ENCODE measurements around the gene APOL4.
"Not testable (repeated sequence)": the region's sequence is repeated elsewhere in the genome, so short reads cannot be mapped to it uniquely, and the experiment has no call there.

Gene APOL4

DNA sequence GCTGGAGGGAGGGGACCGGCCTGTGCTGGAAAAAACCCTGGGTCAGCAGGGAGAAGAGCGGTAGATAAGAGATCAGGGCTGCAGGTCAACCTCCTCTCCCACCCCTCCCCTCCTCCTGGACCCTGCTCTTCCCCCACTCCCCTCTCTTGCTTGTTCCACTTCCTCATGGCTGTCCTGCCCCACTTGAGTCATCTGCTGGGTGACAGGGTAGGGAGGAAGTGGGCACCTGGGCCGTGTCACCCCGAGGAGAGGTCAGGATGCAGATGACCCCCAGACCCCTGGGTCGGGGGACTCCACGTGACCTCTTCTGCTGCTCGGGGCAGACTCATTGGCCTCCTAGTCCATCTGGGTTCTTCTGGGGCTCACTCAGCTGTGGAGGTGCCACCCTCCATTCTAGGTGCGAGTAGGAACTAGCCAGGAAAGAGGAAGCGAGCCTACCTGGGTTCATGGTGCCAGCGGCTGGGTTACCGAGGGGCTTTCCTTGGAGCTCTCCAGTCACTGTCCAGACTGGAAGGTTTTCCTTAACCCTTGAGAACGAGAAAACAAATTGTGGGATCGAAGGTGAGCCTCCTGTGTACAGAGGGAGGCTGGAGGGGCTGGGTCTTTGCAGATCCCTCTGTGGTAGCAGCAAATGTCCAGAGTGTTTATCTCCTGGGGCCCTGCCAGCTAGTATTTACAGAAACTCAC lies 31.2 kb upstream of the APOL4 start:
- DNase-seq (ENCODE audit: low read depth in 2 of 2): no peak

GRCh38 chr22:36231051-36231450 lies 29.4 kb upstream of the APOL4 start:
- not testable (repeated sequence) for DNase-seq (ENCODE audit: low read depth in 2 of 2)

DNA sequence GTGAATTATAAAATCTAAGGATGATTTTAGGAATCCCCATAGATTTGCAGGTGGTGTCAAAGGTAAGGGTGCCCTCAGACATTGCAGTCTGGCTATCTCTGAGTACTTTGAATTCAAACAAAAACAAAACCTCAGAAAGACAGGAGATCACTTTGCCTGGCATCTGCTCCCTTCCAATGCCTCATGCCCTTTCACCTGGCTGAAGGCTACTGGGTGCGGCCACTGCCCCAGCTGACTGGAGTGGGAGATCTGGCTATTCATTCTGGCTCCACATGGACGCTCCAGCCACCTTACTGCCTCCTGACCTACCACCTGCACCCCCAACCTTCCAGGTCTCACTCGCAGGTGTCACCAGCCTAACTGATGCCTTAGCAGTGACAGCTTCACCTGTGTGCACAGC lies 28.0 kb upstream of the APOL4 start:
- not testable (repeated sequence) for DNase-seq (ENCODE audit: low read depth in 2 of 2)

GRCh38 chr22:36228944-36229343 lies 27.3 kb upstream of the APOL4 start:
- DNase-seq (ENCODE audit: low read depth in 2 of 2): no peak

DNA sequence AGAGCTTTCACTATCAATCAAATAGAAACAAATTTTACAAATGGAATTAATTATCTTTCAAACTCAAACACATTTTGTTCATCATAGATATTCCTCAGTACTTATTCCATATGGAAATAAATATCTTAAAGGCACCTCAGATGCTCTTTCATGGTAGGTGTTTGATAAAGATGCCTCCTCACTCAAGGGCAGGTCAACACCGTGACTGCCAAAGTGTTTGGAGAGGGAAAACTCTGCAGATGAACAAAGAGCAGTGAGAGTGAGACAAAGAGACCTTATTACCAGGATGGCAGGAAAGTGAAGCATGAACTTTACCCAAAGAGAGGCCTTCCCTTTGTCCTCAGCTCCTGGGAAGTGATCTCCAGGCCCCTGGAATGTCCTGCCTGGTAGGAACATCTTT lies 26.8 kb upstream of the APOL4 start:
- not testable (repeated sequence) for DNase-seq (ENCODE audit: low read depth in 2 of 2)

DNA sequence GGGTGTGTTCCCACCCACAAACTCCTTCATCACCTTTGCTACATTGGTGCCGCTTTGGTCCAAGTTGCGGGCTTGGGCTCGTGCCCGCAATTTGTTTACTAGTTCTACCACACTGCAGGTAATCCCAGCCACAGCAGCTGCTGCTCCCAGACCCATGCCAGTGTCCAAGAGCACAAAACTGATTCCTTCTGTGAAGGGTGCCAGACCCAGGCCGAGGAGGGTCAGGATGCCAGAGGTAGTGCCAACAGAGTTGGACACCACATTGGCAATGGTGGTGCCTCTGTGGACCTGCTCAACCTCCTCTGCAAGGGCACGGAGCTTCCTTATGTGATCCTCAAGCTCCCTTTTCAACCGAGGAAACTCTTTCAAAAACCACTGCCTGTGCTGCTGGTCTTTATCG lies 26.2 kb upstream of the APOL4 start:
- no peak for DNase-seq (ENCODE audit: low read depth in 2 of 2)

DNA sequence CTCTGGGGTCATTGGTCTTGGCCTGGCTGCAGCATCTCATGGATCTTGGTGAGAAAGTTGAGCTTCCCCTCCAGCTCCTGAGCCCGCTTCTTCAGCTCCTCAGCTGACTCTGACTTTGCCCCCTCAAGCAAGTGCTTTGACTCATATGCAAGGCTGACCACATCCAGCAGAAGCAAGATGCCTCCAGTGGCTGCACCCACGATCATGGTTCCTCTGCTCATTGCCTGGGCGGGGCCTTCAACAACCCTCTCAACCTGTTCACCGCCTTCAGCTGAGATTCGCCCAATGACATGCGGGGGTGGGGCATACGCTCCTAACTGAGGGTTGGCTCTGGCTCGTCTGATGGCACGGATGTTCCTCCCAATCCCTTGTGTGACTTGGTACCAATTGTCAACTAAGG lies 25.8 kb upstream of the APOL4 start:
- no peak for DNase-seq (ENCODE audit: low read depth in 2 of 2)

DNA sequence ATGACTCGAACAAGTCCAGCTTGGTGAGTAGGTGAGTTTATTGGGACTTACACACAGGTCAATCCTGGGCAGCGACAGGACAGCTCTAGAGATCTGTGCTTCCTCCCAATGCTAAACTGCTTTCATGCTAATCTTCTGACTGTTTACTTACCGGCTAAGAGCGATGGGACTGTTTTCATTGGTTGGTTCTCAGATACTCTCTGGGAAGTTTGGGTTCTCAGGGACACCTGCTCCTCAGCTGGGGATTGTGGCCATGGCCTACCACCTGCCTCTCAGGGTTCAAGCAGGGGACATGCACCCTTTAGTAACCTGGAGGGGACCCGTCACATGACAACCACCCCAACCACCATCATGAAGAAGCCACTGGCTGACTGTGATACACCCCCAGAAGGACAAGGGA lies 24.6 kb upstream of the APOL4 start:
- DNase-seq (ENCODE audit: low read depth in 2 of 2): no peak

GRCh38 chr22:36225333-36225922 lies 23.8 kb upstream of the APOL4 start:
- no peak for DNase-seq (ENCODE audit: low read depth in 2 of 2)

GRCh38 chr22:36224245-36224644 lies 22.6 kb upstream of the APOL4 start:
- DNase-seq (ENCODE audit: low read depth in 2 of 2): no peak

DNA sequence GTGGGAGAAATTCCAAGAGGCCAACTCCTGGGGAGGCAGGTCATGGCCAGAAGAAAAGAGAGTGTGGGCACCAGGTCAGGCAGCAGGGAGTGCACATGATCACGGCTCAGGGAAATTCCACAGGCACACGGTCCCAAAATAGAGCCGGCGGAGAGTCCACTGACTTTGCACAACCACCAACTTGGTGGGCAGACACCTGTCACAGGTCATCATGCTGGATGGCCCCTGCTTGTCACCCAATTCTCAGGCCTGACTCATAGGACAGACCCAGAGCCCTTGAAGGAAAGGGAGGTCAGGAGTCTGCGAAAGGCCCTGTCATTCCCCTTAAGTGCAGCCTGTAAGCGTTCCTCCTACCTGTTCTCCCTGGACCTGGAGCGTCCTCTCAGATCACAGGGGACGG lies 21.9 kb upstream of the APOL4 start:
- DNase-seq (ENCODE audit: low read depth in 2 of 2): no peak

GRCh38 chr22:36222887-36223450 lies 21.4 kb upstream of the APOL4 start:
- DNase-seq (ENCODE audit: low read depth in 2 of 2): no peak

GRCh38 chr22:36221799-36222751 lies 20.5 kb upstream of the APOL4 start:
- DNase-seq (ENCODE audit: low read depth in 2 of 2): peak in 1 of 2 experiments; percentile 43

DNA sequence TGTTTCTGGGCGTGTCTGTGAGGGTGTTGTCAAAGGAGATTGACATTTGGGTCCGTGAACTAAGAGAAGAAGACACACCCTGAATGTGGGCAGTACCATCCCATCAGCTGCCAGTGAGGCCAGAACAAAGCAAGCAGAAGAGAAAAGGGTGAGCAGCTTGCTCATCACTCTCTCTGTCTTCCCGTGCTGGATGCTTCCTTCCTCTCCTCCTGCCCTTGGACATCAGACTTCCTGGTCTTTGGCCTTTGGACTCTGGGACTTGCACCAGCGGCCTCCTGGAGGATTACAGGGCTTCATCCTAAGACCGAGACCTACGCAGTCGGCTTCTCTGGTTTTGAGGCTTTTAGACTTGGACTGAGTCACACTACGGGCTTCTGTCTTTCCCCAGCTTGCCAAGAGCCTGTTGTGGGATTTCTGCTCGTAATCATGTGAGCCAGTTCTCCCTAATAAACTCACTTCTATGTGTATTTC lies 18.9 kb upstream of the APOL4 start:
- no peak for DNase-seq (ENCODE audit: low read depth in 2 of 2)

DNA sequence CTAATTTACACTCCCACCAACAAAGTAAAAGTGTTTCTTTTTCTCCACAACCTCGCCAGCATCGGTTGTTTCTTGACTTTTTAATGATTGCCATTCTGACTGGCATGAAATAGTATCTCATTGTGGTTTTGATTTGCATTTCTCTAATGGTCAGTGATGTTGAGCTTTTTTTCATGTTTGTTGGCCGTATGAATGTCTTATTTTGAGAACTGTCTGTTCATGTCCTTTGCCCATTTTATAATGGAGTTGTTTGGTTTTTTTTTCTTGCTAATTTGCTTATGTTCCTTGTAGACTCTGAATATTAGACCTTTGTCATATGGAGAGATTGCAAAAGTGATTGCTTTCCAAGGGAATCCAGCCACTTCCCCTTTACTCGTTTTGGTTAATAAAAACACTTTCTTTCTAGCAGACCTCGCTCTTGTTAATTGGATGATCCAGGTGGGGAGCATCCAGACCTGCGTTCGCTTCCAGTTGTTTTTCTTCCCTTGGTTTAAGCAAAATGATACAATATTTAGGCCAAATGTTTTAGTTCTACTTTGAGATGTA lies 17.1 kb upstream of the APOL4 start:
- no peak for DNase-seq (ENCODE audit: low read depth in 2 of 2)

GRCh38 chr22:36215981-36216380 lies 14.4 kb upstream of the APOL4 start:
- DNase-seq (ENCODE audit: low read depth in 2 of 2): no peak

DNA sequence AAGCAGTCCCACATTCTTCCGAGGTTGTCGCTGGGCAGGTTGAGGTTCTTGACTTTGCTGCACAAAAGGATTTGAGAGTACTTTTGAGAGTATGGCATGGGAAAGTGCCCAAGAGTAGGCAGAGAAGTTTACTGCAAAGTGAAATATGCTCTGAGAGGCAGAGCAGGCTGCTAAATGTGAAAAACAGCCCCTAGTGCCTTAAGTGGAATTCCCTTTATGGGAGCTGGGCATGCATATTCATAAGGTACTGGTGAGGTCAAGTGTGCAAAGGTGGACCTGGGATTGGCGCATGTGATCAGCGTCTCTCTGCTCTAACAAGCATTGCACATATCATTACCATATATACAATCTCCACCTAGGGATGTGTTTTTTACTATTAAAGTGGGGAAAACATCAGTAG lies 12.0 kb upstream of the APOL4 start:
- no peak for DNase-seq (ENCODE audit: low read depth in 2 of 2)

- DNase-seq (ENCODE audit: low read depth in 2 of 2): no peak
Observed at GRCh38 chr22:36212901-36213300, 11.3 kb upstream of the APOL4 start.

GRCh38 chr22:36211237-36211861 lies 9.7 kb upstream of the APOL4 start:
- DNase-seq (ENCODE audit: low read depth in 2 of 2): no peak

- DNase-seq (ENCODE audit: low read depth in 2 of 2): no peak
Observed at GRCh38 chr22:36210224-36210623, 8.6 kb upstream of the APOL4 start.

DNA sequence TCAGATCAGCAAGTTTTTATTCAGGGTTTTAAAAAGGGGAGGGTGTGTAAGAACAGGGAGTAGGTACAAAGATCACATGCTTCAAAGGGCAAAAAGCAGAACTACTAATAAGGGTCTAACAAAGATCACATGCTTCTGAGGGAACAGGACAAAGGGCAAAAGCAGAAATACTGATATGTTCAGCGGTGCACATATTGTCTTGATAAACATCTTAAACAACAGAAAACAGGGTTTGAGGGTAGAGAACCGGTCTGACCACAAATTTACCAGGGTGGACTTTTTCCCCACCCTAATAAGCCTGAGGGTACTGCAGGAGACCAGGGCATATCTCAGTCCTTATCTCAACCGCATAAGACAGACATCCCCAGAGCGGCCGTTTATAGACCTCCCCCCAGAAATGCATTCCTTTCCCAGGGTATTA lies 7.9 kb upstream of the APOL4 start:
- not testable (repeated sequence) for DNase-seq (ENCODE audit: low read depth in 2 of 2)

Data from stimulated activated CD4-positive, alpha-beta T cell treated with anti-CD3 and anti-CD28 coated beads, Interleukin-12 subunit alpha, Interleukin-12 subunit beta, amount 100 ng/mL, for 24 hours (primary cell).